ENCODE data around the gene FOLR3. TPM values are rescaled to one million over a fixed set of nuclear protein-coding genes. Genes with fewer than 3 reads are reported as not detected.
"Not testable (repeated sequence)": the region's sequence is repeated elsewhere in the genome, so short reads cannot be mapped to it uniquely, and the experiment has no call there.

Gene FOLR3
- total RNA-seq (2022) (not detected in 2 replicates), Bru-seq, nascent RNA (not detected), BruChase-seq, experiment 1, labeled RNA remaining after a 6-hour chase (not detected), BruChase-seq, experiment 2, labeled RNA remaining after a 2-hour chase (not detected)
- long read RNA-seq: 0 reads

- H3K4me3 Mint-ChIP-seq (ENCODE audit: low read depth, unreplicated experiment); CTCF ChIA-PET; DNase-seq; BruUV-seq (replicated peaks); intact Hi-C loops (cut with micrococcal nuclease; ENCODE audit: unreplicated experiment); H3K9me3 Mint-ChIP-seq (ENCODE audit: low read depth, unreplicated experiment); H3K4me1 Mint-ChIP-seq (ENCODE audit: low read depth, unreplicated experiment); H3K27ac Mint-ChIP-seq (ENCODE audit: unreplicated experiment); H3K36me3 Mint-ChIP-seq (ENCODE audit: insufficient read depth, unreplicated experiment): not testable (repeated sequence)
- H3K27me3 Mint-ChIP-seq (ENCODE audit: unreplicated experiment): peaks cover 24% of the 10 kb centered on the region
These were observed at the start of gene FOLR3 for GRCh38 chr11:72135473-72135872. Gene FOLR3, plus strand, starts transcription at chr11:72135725. Its CDS starts 228 bp downstream, at chr11:72135953.

GRCh38 chr11:72088076-72088808 lies 47.3 kb upstream of the FOLR3 start:
- Mint-ChIP-seq H3K9me3 (ENCODE audit: low read depth, unreplicated experiment) (no peaks in the 10 kb centered on the region), H3K27me3 (ENCODE audit: unreplicated experiment) (no peaks in the 10 kb centered on the region), H3K4me3 (ENCODE audit: low read depth, unreplicated experiment) (no peak overlapping the region), H3K36me3 (ENCODE audit: insufficient read depth, unreplicated experiment) (no peaks in the 10 kb centered on the region), H3K27ac (ENCODE audit: unreplicated experiment) (no peak overlapping the region), H3K4me1 (ENCODE audit: low read depth, unreplicated experiment) (peaks cover 10% of the 10 kb centered on the region)
- CTCF ChIA-PET: no interaction called here
- BruUV-seq (replicated peaks): no TSS peak
- no peak for TF ChIP-seq CTCF (IDR thresholded peaks at IDR 0.05; ENCODE audit: unreplicated experiment)
- DNase-seq: no peak
- intact Hi-C loops (cut with micrococcal nuclease; ENCODE audit: unreplicated experiment): no loop called here

- no peak overlapping the region for H3K27ac Mint-ChIP-seq (ENCODE audit: unreplicated experiment)
- CTCF ChIA-PET: interaction anchor here (0.6 to 2.7 kb wide), 9 partner anchors 8 to 66 kb away, joined by 3 to 40 read pairs (median 3); no protein-coding TSS in a partner anchor
- intact Hi-C loops (cut with micrococcal nuclease; ENCODE audit: unreplicated experiment): loop anchor here (1.0 kb wide), 1 partner anchor 66 kb away; no protein-coding TSS in a partner anchor
- DNase-seq: peak; percentile 70
- TF ChIP-seq CTCF (IDR thresholded peaks at IDR 0.05; ENCODE audit: unreplicated experiment): peak; percentile 76
- peaks cover 10% of the 10 kb centered on the region for H3K4me1 Mint-ChIP-seq (ENCODE audit: low read depth, unreplicated experiment)
- no peak overlapping the region for H3K4me3 Mint-ChIP-seq (ENCODE audit: low read depth, unreplicated experiment)
- peaks cover 11% of the 10 kb centered on the region for H3K36me3 Mint-ChIP-seq (ENCODE audit: insufficient read depth, unreplicated experiment)
- no peaks in the 10 kb centered on the region for H3K27me3 Mint-ChIP-seq (ENCODE audit: unreplicated experiment)
- no TSS peak for BruUV-seq (replicated peaks)
- H3K9me3 Mint-ChIP-seq (ENCODE audit: low read depth, unreplicated experiment): no peaks in the 10 kb centered on the region
These were observed 44.2 kb upstream of the FOLR3 start for GRCh38 chr11:72091292-72091691.

- no peak overlapping the region for H3K27ac Mint-ChIP-seq (ENCODE audit: unreplicated experiment)
- no peaks in the 10 kb centered on the region for H3K27me3 Mint-ChIP-seq (ENCODE audit: unreplicated experiment)
- DNase-seq: no peak
- no peaks in the 10 kb centered on the region for H3K9me3 Mint-ChIP-seq (ENCODE audit: low read depth, unreplicated experiment)
- no TSS peak for BruUV-seq (replicated peaks)
- H3K4me3 Mint-ChIP-seq (ENCODE audit: low read depth, unreplicated experiment): no peak overlapping the region
- intact Hi-C loops (cut with micrococcal nuclease; ENCODE audit: unreplicated experiment): no loop called here
- H3K36me3 Mint-ChIP-seq (ENCODE audit: insufficient read depth, unreplicated experiment): peaks cover 37% of the 10 kb centered on the region
- TF ChIP-seq CTCF (IDR thresholded peaks at IDR 0.05; ENCODE audit: unreplicated experiment): no peak
- CTCF ChIA-PET: interaction anchor here (1.3 kb wide), 2 partner anchors 7 to 73 kb away, joined by 3 to 4 read pairs; no protein-coding TSS in a partner anchor
- H3K4me1 Mint-ChIP-seq (ENCODE audit: low read depth, unreplicated experiment): peaks cover 20% of the 10 kb centered on the region
These were observed 36.8 kb upstream of the FOLR3 start for GRCh38 chr11:72098741-72099140.

GRCh38 chr11:72100009-72100408 lies 35.5 kb upstream of the FOLR3 start:
- no peak overlapping the region for H3K4me3 Mint-ChIP-seq (ENCODE audit: low read depth, unreplicated experiment)
- no peaks in the 10 kb centered on the region for H3K27me3 Mint-ChIP-seq (ENCODE audit: unreplicated experiment)
- no peak for TF ChIP-seq CTCF (IDR thresholded peaks at IDR 0.05; ENCODE audit: unreplicated experiment)
- peaks cover 40% of the 10 kb centered on the region for H3K36me3 Mint-ChIP-seq (ENCODE audit: insufficient read depth, unreplicated experiment)
- no TSS peak for BruUV-seq (replicated peaks)
- H3K27ac Mint-ChIP-seq (ENCODE audit: unreplicated experiment): no peak overlapping the region
- intact Hi-C loops (cut with micrococcal nuclease; ENCODE audit: unreplicated experiment): no loop called here
- CTCF ChIA-PET: interaction anchor here (0.6 to 1.3 kb wide), 4 partner anchors 8 to 62 kb away, joined by 3 to 4 read pairs (median 4); no protein-coding TSS in a partner anchor
- H3K4me1 Mint-ChIP-seq (ENCODE audit: low read depth, unreplicated experiment): peaks cover 20% of the 10 kb centered on the region
- no peak for DNase-seq
- H3K9me3 Mint-ChIP-seq (ENCODE audit: low read depth, unreplicated experiment): no peaks in the 10 kb centered on the region

Measured in Calu3 (cell line).